H9 (cell line): Measurements from ENCODE around the gene HMGN4. TPM values are rescaled to one million over a fixed set of nuclear protein-coding genes. Genes with fewer than 3 reads are reported as not detected.

Experiments
- DNase-seq: peaks from one replicate; pipeline ENCODE4 v3.0.0-alpha.2; 2017
- H2AFZ ChIP-seq: one replicate; pipeline ENCODE4 v1.6.1; 2013; ENCODE audit warnings: mild to moderate bottlenecking, low read length, control low read depth, moderate library complexity
- H2AK5ac ChIP-seq: 2 replicates; pipeline ENCODE4 v1.6.1; 2013; ENCODE audit warnings: low read length, control low read depth, mixed read lengths; ENCODE audit not compliant: insufficient read length
- H2BK120ac ChIP-seq: one replicate; pipeline ENCODE4 v1.6.1; 2013; ENCODE audit warnings: low read depth, mild to moderate bottlenecking, low read length, control low read depth, inconsistent platforms; ENCODE audit not compliant: poor library complexity, severe bottlenecking
- H2BK12ac ChIP-seq: 2 replicates; pipeline ENCODE4 v1.6.1; 2013; ENCODE audit warnings: low read length, control low read depth, mixed read lengths, low read depth; ENCODE audit not compliant: insufficient read length
- H2BK15ac ChIP-seq: 2 replicates; pipeline ENCODE4 v1.6.1; 2013; ENCODE audit warnings: low read depth, low read length, control low read depth
- H2BK20ac ChIP-seq: one replicate; pipeline ENCODE4 v1.6.1; 2013; ENCODE audit warnings: low read depth, mild to moderate bottlenecking, low read length, control low read depth, inconsistent platforms; ENCODE audit not compliant: poor library complexity, severe bottlenecking
- H2BK5ac ChIP-seq: 2 replicates; pipeline ENCODE4 v1.6.1; 2013; ENCODE audit warnings: low read length, control low read depth, mixed read lengths; ENCODE audit not compliant: insufficient read length
- H3K14ac ChIP-seq: 2 replicates; pipeline ENCODE4 v1.6.1; 2013; ENCODE audit warnings: low read length, control low read depth; ENCODE audit not compliant: insufficient read depth
- H3K18ac ChIP-seq: 2 replicates; pipeline ENCODE4 v1.6.1; 2013; ENCODE audit warnings: low read depth, mild to moderate bottlenecking, mixed read lengths, low read length, control low read depth; ENCODE audit not compliant: insufficient read length
- H3K23ac ChIP-seq: 2 replicates; pipeline ENCODE4 v1.6.1; 2013; ENCODE audit warnings: low read length, control low read depth, mixed read lengths, low read depth; ENCODE audit not compliant: insufficient read length
- H3K23me2 ChIP-seq: 2 replicates; pipeline ENCODE4 v1.6.1; 2013; ENCODE audit warnings: low read depth, mild to moderate bottlenecking, mixed read lengths, low read length, control low read depth; ENCODE audit not compliant: insufficient read length, poor library complexity, severe bottlenecking
- H3K27ac ChIP-seq: 2 replicates; pipeline ENCODE4 v1.5.1; 2013; ENCODE audit warnings: low read length, control low read depth, mixed read lengths, low read depth; ENCODE audit not compliant: insufficient read length
- H3K27me3 ChIP-seq: 2 replicates; pipeline ENCODE4 v1.6.1; 2013; ENCODE audit warnings: low read length, control low read depth, inconsistent platforms; ENCODE audit not compliant: insufficient read depth
- H3K4ac ChIP-seq: 2 replicates; pipeline ENCODE4 v1.6.1; 2013; ENCODE audit warnings: low read depth, mild to moderate bottlenecking, control low read depth, inconsistent platforms, low read length, moderate library complexity
- H3K4me1 ChIP-seq: 2 replicates; pipeline ENCODE4 v1.6.1; 2013; ENCODE audit warnings: low read length, control low read depth, inconsistent platforms; ENCODE audit not compliant: insufficient read depth
- H3K4me2 ChIP-seq: 2 replicates; pipeline ENCODE4 v1.6.1; 2013; ENCODE audit warnings: low read length, control low read depth, mixed read lengths; ENCODE audit not compliant: insufficient read length, insufficient read depth
- H3K56ac ChIP-seq: 2 replicates; pipeline ENCODE4 v1.6.1; 2013; ENCODE audit warnings: low read depth, mild to moderate bottlenecking, mixed read lengths, low read length, control low read depth; ENCODE audit not compliant: insufficient read length
- H3K79me1 ChIP-seq: 2 replicates; pipeline ENCODE4 v1.6.1; 2013; ENCODE audit warnings: low read depth, mild to moderate bottlenecking, moderate library complexity, low read length, control low read depth, inconsistent platforms; ENCODE audit not compliant: insufficient read depth, poor library complexity, severe bottlenecking
- H3K79me2 ChIP-seq: 2 replicates; pipeline ENCODE4 v1.6.1; 2013; ENCODE audit warnings: low read length, control low read depth, inconsistent platforms; ENCODE audit not compliant: insufficient read depth
- H3K9ac ChIP-seq: 2 replicates; pipeline ENCODE4 v1.6.1; 2013; ENCODE audit warnings: low read length, control low read depth, mixed read lengths; ENCODE audit not compliant: insufficient read length; ENCODE audit errors: extremely low read depth
- H3K9me3 ChIP-seq: one replicate; pipeline ENCODE4 v1.6.1; 2013; ENCODE audit warnings: low read depth, low read length, inconsistent platforms; ENCODE audit not compliant: control insufficient read depth
- H3T11ph ChIP-seq: one replicate; pipeline ENCODE4 v1.6.1; 2013; ENCODE audit warnings: mild to moderate bottlenecking, low read length, control low read depth, inconsistent platforms
- H4K20me1 ChIP-seq: one replicate; pipeline ENCODE4 v1.6.1; 2013; ENCODE audit not compliant: control insufficient read depth, insufficient read length, insufficient read depth
- H4K5ac ChIP-seq: 2 replicates; pipeline ENCODE4 v1.6.1; 2013; ENCODE audit warnings: low read depth, mild to moderate bottlenecking, mixed read lengths, low read length, control low read depth; ENCODE audit not compliant: insufficient read length
- H4K8ac ChIP-seq: replicated peaks from 2 replicates; pipeline ENCODE4 v1.6.1; 2013; ENCODE audit warnings: low read length, control low read depth, mixed read lengths, low read depth; ENCODE audit not compliant: insufficient read length
- H4K91ac ChIP-seq: 2 replicates; pipeline ENCODE4 v1.6.1; 2013; ENCODE audit warnings: low read depth, mild to moderate bottlenecking, moderate library complexity, mixed read lengths, low read length, control low read depth; ENCODE audit not compliant: insufficient read length
- H3K27ac Mint-ChIP-seq, 3 experiments: 2 replicates in 2 of 3; 3 replicates in 1 of 3; pipeline ENCODE4 v1.8.0; 2020 to 2021; ENCODE audit warnings: mixed read lengths in 3 of 3, mild to moderate bottlenecking in 1 of 3, moderate library complexity in 1 of 3
- H3K27me3 Mint-ChIP-seq: 2 replicates; pipeline ENCODE4 v1.8.0; 2021; ENCODE audit warnings: low read depth, mild to moderate bottlenecking, moderate library complexity, mixed read lengths
- H3K36me3 Mint-ChIP-seq, 3 experiments: 2 replicates in 2 of 3; 3 replicates in 1 of 3; pipeline ENCODE4 v1.8.0; 2020 to 2021; ENCODE audit warnings: low read depth in 3 of 3, mixed read lengths in 3 of 3; ENCODE audit not compliant: insufficient read depth in 1 of 3
- H3K4me1 Mint-ChIP-seq, 2 experiments: 2 replicates each; pipeline ENCODE4 v1.8.0; 2020; ENCODE audit warnings: mixed read lengths in 2 of 2
- H3K4me3 Mint-ChIP-seq, 2 experiments: 2 replicates in 1 of 2; 3 replicates in 1 of 2; pipeline ENCODE4 v1.8.0; 2020 to 2021; ENCODE audit warnings: mild to moderate bottlenecking in 2 of 2, mixed read lengths in 2 of 2, moderate library complexity in 1 of 2
- H3K9me3 Mint-ChIP-seq, 2 experiments: 2 replicates in 1 of 2; 3 replicates in 1 of 2; pipeline ENCODE4 v1.8.0; 2020; ENCODE audit warnings: mild to moderate bottlenecking in 2 of 2, mixed read lengths in 2 of 2, moderate library complexity in 1 of 2
- CTCF ChIP-seq: fragments of 200-600 bp; sonication (generic); conservative IDR thresholded peaks from 3 replicates; pipeline ENCODE4 v1.8.0; 2021; ENCODE audit warnings: antibody characterized with exemption, mild to moderate bottlenecking
- WGBS: extraction: QIAGEN DNeasy Blood & Tissue Kit; methylation state at CpG from one replicate; pipeline ENCODE4 v1.1.7; 2013; ENCODE audit warnings: missing lambda C conversion rate, low lambda C conversion rate, mixed read lengths; ENCODE audit not compliant: insufficient read length; ENCODE audit errors: extremely low coverage; 5-methylcytosine and 5-hydroxymethylcytosine counted together
- total RNA-seq: library from RNA; stranded (reverse); gene quantifications from 2 replicates; pipeline ENCODE4 v1.2.1, GENCODE V29; 2021

Gene HMGN4
- total RNA-seq, 1 experiment from 2014 or later = 50.4 TPM

- Histone ChIP-seq H4K8ac (no peak overlapping the region), H3T11ph (no peak overlapping the region), H4K5ac (no peak overlapping the region), H3K79me2 (no peaks in the 10 kb centered on the region), H4K20me1 (no peaks in the 10 kb centered on the region), H2AFZ (peak overlapping the region; percentile 87), H4K91ac (no peak overlapping the region), H2AK5ac (no peak overlapping the region), H2BK12ac (no peak overlapping the region), H3K14ac (no peak overlapping the region), H3K18ac (no peak overlapping the region), H3K4me1 (no peaks in the 10 kb centered on the region), H3K23me2 (peaks cover 19% of the 10 kb centered on the region), H2BK5ac (no peak overlapping the region), H3K27me3 (no peaks in the 10 kb centered on the region), H3K79me1 (no peaks in the 10 kb centered on the region), H3K23ac (no peak overlapping the region), H3K27ac (no peak overlapping the region), H2BK120ac (no peak overlapping the region), H3K9ac (peak overlapping the region; percentile 16), H3K56ac (no peak overlapping the region), H3K4ac (no peak overlapping the region), H3K4me2 (peak overlapping the region; percentile 72), H2BK15ac (no peak overlapping the region), H2BK20ac (no peak overlapping the region), H3K9me3 (no peaks in the 10 kb centered on the region)
- Mint-ChIP-seq H3K27ac (peak overlapping the region; percentile 42 to 91 (median 54); a peak in 4 of 7 replicates), H3K4me3 (no peak overlapping the region), H3K27me3 (peaks cover 4% of the 10 kb centered on the region), H3K9me3 (peaks cover 0 to 3% of the 10 kb centered on the region in 2 experiments; a peak in 2 of 5 replicates), H3K36me3 (no peaks in the 10 kb centered on the region; a peak in 1 of 7 replicates), H3K4me1 (peaks cover 8% of the 10 kb centered on the region in 2 experiments; a peak in 3 of 4 replicates)
- WGBS = no CpG with 5 or more reads among the region's 19 CpGs
- peak; percentile 55 for DNase-seq
- TF ChIP-seq CTCF = no peak
Measured at GRCh38 chr6:26555505-26556262, 17.5 kb downstream of the HMGN4 start.
